ENCODE measurements around the gene HSF5. TPM values are rescaled to one million over a fixed set of nuclear protein-coding genes. Genes with fewer than 3 reads are reported as not detected.

HSF5 gene
- total and polyA plus RNA-seq, 2 donors (not counting 1 experiment from before 2014, with no cell fraction given), result 2.2 to 5.1 TPM

DNA sequence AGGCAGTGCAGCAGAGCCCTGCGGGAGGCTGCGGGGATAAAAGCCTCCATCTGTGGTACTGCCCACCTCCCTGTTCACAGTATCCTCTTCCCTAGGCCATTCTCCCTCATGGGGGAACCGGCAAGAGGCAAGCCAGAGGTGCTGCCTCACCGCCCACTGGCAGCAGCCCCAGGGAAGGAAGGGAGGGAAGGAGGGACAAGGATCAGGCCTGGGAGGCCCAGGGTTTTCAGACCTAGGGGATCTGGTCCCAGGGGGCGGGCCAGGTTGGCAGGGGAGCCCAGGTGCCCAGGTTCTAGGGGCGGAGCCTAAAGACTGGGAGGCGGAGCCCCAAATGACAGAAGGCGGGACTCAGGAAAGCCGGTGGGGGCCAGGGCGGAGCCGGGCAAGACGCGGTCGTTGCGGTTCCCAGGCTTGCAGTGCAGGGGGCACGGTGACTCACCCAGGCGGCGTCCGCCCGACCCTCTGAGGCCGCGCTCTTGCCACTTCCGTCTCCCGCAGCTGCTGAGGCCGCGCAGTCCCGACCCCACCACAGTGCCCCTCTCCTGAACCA, 29.2 kb upstream of the HSF5 start:
- peak overlapping the region; percentile 97 for H3K27ac Mint-ChIP-seq
- H3K4me3 ChIP-seq (ENCODE audit: control extremely low read depth in 1 of 5, extremely low read depth in 1 of 5, insufficient read depth in 1 of 5, low read depth in 2 of 5, low read length in 4 of 5), result peak overlapping the region; percentile 61 to 93 (median 88)
- ChIA-PET POLR2A (interaction anchor here (0.7 to 2.4 kb wide), 6 partner anchors 12 to 175 kb away, joined by 3 to 24 read pairs (median 4); partner anchors contain the start of genes HSF5 and RAD51C), CTCF (interaction anchor here (2.0 to 6.4 kb wide), 7 partner anchors 10 to 487 kb away, joined by 8 to 85 read pairs (median 14); partner anchors contain the start of gene HSF5)
- H3K27ac ChIP-seq (ENCODE audit: low read length in 2 of 2), result peak overlapping the region; percentile 82 to 83
- H3K9me3 ChIP-seq (ENCODE audit: control extremely low read depth in 1 of 3, control insufficient read depth in 2 of 3, insufficient read depth in 1 of 3, low read length in 2 of 3), result no peaks in the 10 kb centered on the region
- ATAC-seq (ENCODE audit: low read depth) (no peak), DNase-seq (no peak)
- H2AFZ ChIP-seq (ENCODE audit: insufficient read depth, low read depth, low read length, poor library complexity, severe bottlenecking), result peak overlapping the region; percentile 67
- 0% methylated on average over 26 of the region's 27 CpGs for WGBS (ENCODE audit: insufficient coverage)
- H3K9ac ChIP-seq (ENCODE audit: low read length), result peak overlapping the region; percentile 86
- H3K9me3 Mint-ChIP-seq (ENCODE audit: insufficient read depth), result no peaks in the 10 kb centered on the region
- no peaks in the 10 kb centered on the region for H3K27me3 Mint-ChIP-seq
- H3K4me2 ChIP-seq (replicated peaks; ENCODE audit: low read depth, low read length, poor library complexity, severe bottlenecking), result peak overlapping the region; percentile 94
- peaks cover 46% of the 10 kb centered on the region for H3K4me1 Mint-ChIP-seq
- peaks cover 33% of the 10 kb centered on the region for H4K20me1 ChIP-seq (ENCODE audit: control insufficient read depth, insufficient read depth, low read length, poor library complexity, severe bottlenecking)
- intact Hi-C loops (cut with micrococcal nuclease), result loop anchor here (1.0 to 10.0 kb wide), 4 partner anchors 165 to 1260 kb away; partner anchors contain the start of genes DYNLL2, MRPS23, MSI2 and SUPT4H1
- peaks cover 37 to 57% of the 10 kb centered on the region in 2 donors for H3K4me1 ChIP-seq (ENCODE audit: control insufficient read depth in 2 of 2, insufficient read depth in 2 of 2, low read length in 2 of 2)
- TF ChIP-seq EZH2 (IDR thresholded peaks at IDR 0.05; ENCODE audit: borderline replicate concordance, insufficient read depth, low read depth, low read length, poor library complexity, severe bottlenecking), result no peak
- TF ChIP-seq, protein P1, sequence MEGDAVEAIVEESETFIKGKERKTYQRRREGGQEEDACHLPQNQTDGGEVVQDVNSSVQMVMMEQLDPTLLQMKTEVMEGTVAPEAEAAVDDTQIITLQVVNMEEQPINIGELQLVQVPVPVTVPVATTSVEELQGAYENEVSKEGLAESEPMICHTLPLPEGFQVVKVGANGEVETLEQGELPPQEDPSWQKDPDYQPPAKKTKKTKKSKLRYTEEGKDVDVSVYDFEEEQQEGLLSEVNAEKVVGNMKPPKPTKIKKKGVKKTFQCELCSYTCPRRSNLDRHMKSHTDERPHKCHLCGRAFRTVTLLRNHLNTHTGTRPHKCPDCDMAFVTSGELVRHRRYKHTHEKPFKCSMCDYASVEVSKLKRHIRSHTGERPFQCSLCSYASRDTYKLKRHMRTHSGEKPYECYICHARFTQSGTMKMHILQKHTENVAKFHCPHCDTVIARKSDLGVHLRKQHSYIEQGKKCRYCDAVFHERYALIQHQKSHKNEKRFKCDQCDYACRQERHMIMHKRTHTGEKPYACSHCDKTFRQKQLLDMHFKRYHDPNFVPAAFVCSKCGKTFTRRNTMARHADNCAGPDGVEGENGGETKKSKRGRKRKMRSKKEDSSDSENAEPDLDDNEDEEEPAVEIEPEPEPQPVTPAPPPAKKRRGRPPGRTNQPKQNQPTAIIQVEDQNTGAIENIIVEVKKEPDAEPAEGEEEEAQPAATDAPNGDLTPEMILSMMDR (IDR thresholded peaks at IDR 0.05), result no peak
- peaks cover 0 to 12% of the 10 kb centered on the region in 2 experiments for H3K36me3 ChIP-seq (replicated peaks in 1 of 2; ENCODE audit: control extremely low read depth in 1 of 2, control insufficient read depth in 1 of 2, extremely low read depth in 1 of 2, insufficient read depth in 2 of 2, low read length in 1 of 2)
- peaks cover 36% of the 10 kb centered on the region for H3K79me2 ChIP-seq (ENCODE audit: control insufficient read depth, insufficient read depth, low read length)
- H3K27me3 ChIP-seq (replicated peaks in 1 of 4; ENCODE audit: control extremely low read depth in 1 of 4, control insufficient read depth in 3 of 4, insufficient read depth in 4 of 4, low read length in 3 of 4), result no peaks in the 10 kb centered on the region
- H3K4me3 Mint-ChIP-seq, result peak overlapping the region; percentile 97
